Uterus (tissue), 4 donors: Measurements from ENCODE around the gene KIRREL3. TPM values are rescaled to one million over a fixed set of nuclear protein-coding genes. Genes with fewer than 3 reads are reported as not detected.

ENCODE experiments used
- DNase-seq, 2 donors: peaks; one replicate each; pipeline ENCODE4 v3.0.0-alpha.2; 2019 to 2020
- H3K27ac ChIP-seq, 2 donors: fragments of 200-600 bp; sonication (generic); 1 replicate in 1 of 2; 2 replicates in 1 of 2; pipeline ENCODE4 v1.5.1; 2016 to 2018
- H3K27me3 ChIP-seq, 2 donors: fragments of 200-600 bp; sonication (generic); one replicate each; pipeline ENCODE4 v1.5.1; 2018 to 2019; ENCODE audit warnings: control low read depth in 1 of 2
- H3K36me3 ChIP-seq, 2 donors: fragments of 200-600 bp; sonication (generic); one replicate each; pipeline ENCODE4 v1.5.1; 2019; ENCODE audit warnings: control low read depth in 1 of 2
- H3K4me1 ChIP-seq, 2 donors: fragments of 200-600 bp; sonication (generic); one replicate each; pipeline ENCODE4 v1.5.1; 2018 to 2019; ENCODE audit warnings: control low read depth in 1 of 2
- H3K4me3 ChIP-seq, 2 donors: fragments of 200-600 bp; sonication (generic); 1 replicate in 1 of 2; 2 replicates in 1 of 2; pipeline ENCODE4 v1.5.1; 2018 to 2019; ENCODE audit warnings: mild to moderate bottlenecking in 1 of 2
- H3K9me3 ChIP-seq, 2 donors: fragments of 200-600 bp; sonication (generic); one replicate each; pipeline ENCODE4 v1.5.1; 2019; ENCODE audit warnings: control low read depth in 1 of 2
- CTCF ChIP-seq, 4 experiments: fragments of 200-600 bp in 2 of 4; fragments of 450-650 bp in 2 of 4; sonication (generic) in 2 of 4; IDR thresholded peaks; one replicate each; pipeline ENCODE4 v1.5.1; 2016 to 2019; ENCODE audit warnings: antibody characterized with exemption in 4 of 4, mild to moderate bottlenecking in 2 of 4, moderate library complexity in 1 of 4
- POLR2A ChIP-seq, 2 donors: fragments of 450-650 bp; IDR thresholded peaks; one replicate each; pipeline ENCODE4 v1.6.1; 2016; ENCODE audit warnings: antibody characterized with exemption in 2 of 2, mild to moderate bottlenecking in 1 of 2, moderate library complexity in 1 of 2
- intact Hi-C: fragments of 100-400 bp; cut with DNase I; formaldehyde crosslinking; loops from one replicate; pipeline ENCODE4 v1.15.1; 2023; ENCODE audit warnings: low total_unique reads
- total RNA-seq, 4 donors: library from RNA; depleted of rRNA in 3 of 4; stranded (reverse); fragments of >200 nt in 3 of 4; gene quantifications; one replicate each; pipeline versions ENCODE4 v1.1.0 to v1.2.4, GENCODE V29; 2014 to 2023
- donor health status: DM: yes; HTN: yes; CAD: no.

The KIRREL3 gene
- total RNA-seq, 4 donors from 2014 or later: 10.0 TPM; not detected in 3

- no peak for DNase-seq
- intact Hi-C loops: no loop called here
- no peak for TF ChIP-seq CTCF (IDR thresholded peaks at IDR 0.05)
- TF ChIP-seq POLR2A (IDR thresholded peaks at IDR 0.05): no peak
Observed at GRCh38 chr11:127039591-127039990, 39.0 kb upstream of the KIRREL3 start.

GRCh38 chr11:127037596-127037995 is 37.0 kb upstream of the KIRREL3 start:
- intact Hi-C loops: no loop called here
- H3K9me3 ChIP-seq: no peaks in the 10 kb centered on the region
- no peak for DNase-seq
- H3K27ac ChIP-seq: no peak overlapping the region
- no peaks in the 10 kb centered on the region for H3K36me3 ChIP-seq
- H3K4me1 ChIP-seq: no peaks in the 10 kb centered on the region
- TF ChIP-seq CTCF (IDR thresholded peaks at IDR 0.05) (no peak), POLR2A (IDR thresholded peaks at IDR 0.05) (no peak)
- no peaks in the 10 kb centered on the region for H3K27me3 ChIP-seq
- no peak overlapping the region for H3K4me3 ChIP-seq

More at GRCh38 chr11:127039591-127039990, 39.0 kb upstream of the KIRREL3 start:
- Histone ChIP-seq H3K4me1 (no peaks in the 10 kb centered on the region), H3K9me3 (no peaks in the 10 kb centered on the region), H3K27me3 (no peaks in the 10 kb centered on the region), H3K27ac (no peak overlapping the region), H3K4me3 (no peak overlapping the region), H3K36me3 (no peaks in the 10 kb centered on the region)

- no peaks in the 10 kb centered on the region for H3K4me1 ChIP-seq
- H3K9me3 ChIP-seq: no peaks in the 10 kb centered on the region
- no peak for DNase-seq
- no peaks in the 10 kb centered on the region for H3K36me3 ChIP-seq
- no peak overlapping the region for H3K27ac ChIP-seq
- intact Hi-C loops: no loop called here
- no peak for TF ChIP-seq CTCF (IDR thresholded peaks at IDR 0.05)
- no peak for TF ChIP-seq POLR2A (IDR thresholded peaks at IDR 0.05)
- no peaks in the 10 kb centered on the region for H3K27me3 ChIP-seq
- no peak overlapping the region for H3K4me3 ChIP-seq
Observed at GRCh38 chr11:127037001-127037400, 36.4 kb upstream of the KIRREL3 start.

- Histone ChIP-seq H3K9me3 (no peaks in the 10 kb centered on the region), H3K27ac (no peak overlapping the region), H3K36me3 (no peaks in the 10 kb centered on the region), H3K4me1 (no peaks in the 10 kb centered on the region), H3K27me3 (no peaks in the 10 kb centered on the region), H3K4me3 (no peak overlapping the region)
- no peak for DNase-seq
- TF ChIP-seq CTCF (IDR thresholded peaks at IDR 0.05) (no peak), POLR2A (IDR thresholded peaks at IDR 0.05) (no peak)
- intact Hi-C loops: no loop called here
Observed at GRCh38 chr11:127035824-127036223, 35.3 kb upstream of the KIRREL3 start.

GRCh38 chr11:127034973-127035372 is 34.4 kb upstream of the KIRREL3 start:
- H3K36me3 ChIP-seq: no peaks in the 10 kb centered on the region
- no peak for TF ChIP-seq CTCF (IDR thresholded peaks at IDR 0.05)
- TF ChIP-seq POLR2A (IDR thresholded peaks at IDR 0.05): no peak
- H3K27me3 ChIP-seq: no peaks in the 10 kb centered on the region
- no peak overlapping the region for H3K4me3 ChIP-seq
- H3K4me1 ChIP-seq: no peaks in the 10 kb centered on the region
- intact Hi-C loops: no loop called here
- DNase-seq: no peak
- no peak overlapping the region for H3K27ac ChIP-seq
- H3K9me3 ChIP-seq: no peaks in the 10 kb centered on the region
